Activated gamma-delta T cell treated with Interleukin-2 at 50 U/mL for 16 hours (primary cell): Measurements from ENCODE around the gene ANTXR1.

Source experiments
- DNase-seq: peaks from one replicate; pipeline ENCODE4 v3.0.0-alpha.2; 2020

ANTXR1 gene

GRCh38 chr2:69102041-69102593 is 89.1 kb downstream of the ANTXR1 start:
- DNase-seq: no peak

- no peak for DNase-seq
These were observed 90.4 kb downstream of the ANTXR1 start for GRCh38 chr2:69103419-69103818.

- no peak for DNase-seq
These were observed 91.3 kb downstream of the ANTXR1 start for GRCh38 chr2:69104261-69104660.

- DNase-seq: no peak
These were observed 96.3 kb downstream of the ANTXR1 start for GRCh38 chr2:69109255-69109654.

GRCh38 chr2:69111076-69111475 is 98.1 kb downstream of the ANTXR1 start:
- no peak for DNase-seq

GRCh38 chr2:69113627-69114026 is 100.6 kb downstream of the ANTXR1 start:
- DNase-seq: no peak

- no peak for DNase-seq
These were observed 101.6 kb downstream of the ANTXR1 start for GRCh38 chr2:69114534-69114933.

- DNase-seq: no peak
These were observed 103.5 kb downstream of the ANTXR1 start for GRCh38 chr2:69116438-69116837.

GRCh38 chr2:69118609-69119008 is 105.6 kb downstream of the ANTXR1 start:
- no peak for DNase-seq

- DNase-seq: no peak
These were observed 106.3 kb downstream of the ANTXR1 start for GRCh38 chr2:69119104-69119894.

GRCh38 chr2:69122271-69122670 is 109.3 kb downstream of the ANTXR1 start:
- no peak for DNase-seq

GRCh38 chr2:69123182-69123581 is 110.2 kb downstream of the ANTXR1 start:
- DNase-seq: no peak

- no peak for DNase-seq
These were observed 111.4 kb downstream of the ANTXR1 start for GRCh38 chr2:69124343-69124742.

GRCh38 chr2:69125816-69126215 is 112.8 kb downstream of the ANTXR1 start:
- no peak for DNase-seq

- no peak for DNase-seq
These were observed 113.4 kb downstream of the ANTXR1 start for GRCh38 chr2:69126341-69126740.

- no peak for DNase-seq
These were observed 118.5 kb downstream of the ANTXR1 start for GRCh38 chr2:69131452-69131851.

GRCh38 chr2:69131983-69132675 is 119.2 kb downstream of the ANTXR1 start:
- DNase-seq: no peak

- no peak for DNase-seq
These were observed 120.1 kb downstream of the ANTXR1 start for GRCh38 chr2:69132960-69133590.

GRCh38 chr2:69133898-69134297 is 120.9 kb downstream of the ANTXR1 start:
- no peak for DNase-seq

GRCh38 chr2:69134306-69134945 is 121.4 kb downstream of the ANTXR1 start:
- DNase-seq: no peak

- no peak for DNase-seq
These were observed 125.3 kb downstream of the ANTXR1 start for GRCh38 chr2:69138247-69138772.

GRCh38 chr2:69138793-69139459 is 125.9 kb downstream of the ANTXR1 start:
- DNase-seq: no peak
